Heart right ventricle (tissue), 16 donors: ENCODE data around the gene DLGAP1. TPM values are rescaled to one million over a fixed set of nuclear protein-coding genes. Genes with fewer than 3 reads are reported as not detected.

Source experiments
- ATAC-seq, 8 donors: fragments of 200-7000 bp; cut with Tn5 transposase; one replicate each; pipeline ENCODE4 v1.9.1; 2020; ENCODE audit warnings: mild to moderate bottlenecking in 8 of 8, moderate library complexity in 8 of 8, moderate number of reproducible peaks in 1 of 8
- DNase-seq, 2 donors: peaks; one replicate each; pipeline ENCODE4 v3.0.0-alpha.2; 2020
- H3K27ac ChIP-seq, 10 donors: fragments of 200-600 bp; sonication (generic) in 2 of 10; one replicate each; pipeline versions ENCODE4 v1.5.0 to v1.8.0; 2020 to 2022; ENCODE audit warnings: mild to moderate bottlenecking in 3 of 10
- H3K27me3 ChIP-seq, 7 donors: fragments of 200-600 bp; one replicate each; pipeline ENCODE4 v1.8.0; 2021 to 2022; ENCODE audit warnings: mild to moderate bottlenecking in 2 of 7
- H3K36me3 ChIP-seq, 9 donors: fragments of 200-600 bp; sonication (generic) in 1 of 9; one replicate each; pipeline versions ENCODE4 v1.5.0 to v1.8.0; 2020 to 2022; ENCODE audit warnings: mild to moderate bottlenecking in 2 of 9
- H3K4me1 ChIP-seq, 9 donors: fragments of 200-600 bp; sonication (generic) in 1 of 9; one replicate each; pipeline versions ENCODE4 v1.5.0 to v1.8.0; 2020 to 2022; ENCODE audit warnings: mild to moderate bottlenecking in 4 of 9
- H3K4me3 ChIP-seq, 10 donors: fragments of 200-600 bp; sonication (generic) in 2 of 10; one replicate each; pipeline versions ENCODE4 v1.5.0 to v1.8.0; 2020 to 2022; ENCODE audit warnings: mild to moderate bottlenecking in 7 of 10, moderate library complexity in 2 of 10
- H3K9me3 ChIP-seq, 11 donors: fragments of 200-600 bp in 10 of 11; sonication (generic) in 2 of 11; one replicate each; pipeline versions ENCODE4 v1.5.0 to v1.8.0; 2013 to 2022; ENCODE audit warnings: mild to moderate bottlenecking in 2 of 11, control low read depth in 1 of 11, moderate library complexity in 1 of 11
- CTCF ChIP-seq, 9 donors: fragments of 200-600 bp; sonication (generic) in 2 of 9; IDR thresholded peaks; one replicate each; pipeline versions ENCODE4 v1.5.0 to v1.8.0; 2021 to 2022; ENCODE audit warnings: antibody characterized with exemption in 9 of 9, mild to moderate bottlenecking in 5 of 9, moderate library complexity in 1 of 9
- WGBS, 2 donors: extraction: QIAGEN DNeasy Blood & Tissue Kit; methylation state at CpG; one replicate each; pipeline ENCODE4 v1.1.7; 2013; ENCODE audit warnings: inconsistent platforms in 1 of 2; 5-methylcytosine and 5-hydroxymethylcytosine counted together
- intact Hi-C, 10 donors: fragments of 100-400 bp; cut with DNase I; formaldehyde crosslinking; loops; one replicate each; pipeline versions ENCODE4 v1.11.1 to v1.14.2; 2022
- polyA plus RNA-seq, 2 donors: library from polyadenylated mRNA; stranded (reverse); fragments of 200-250 nt; gene quantifications; one replicate each; pipeline ENCODE4 v1.2.3, GENCODE V29; 2013
- total RNA-seq, 10 donors: library from RNA; stranded (reverse); fragmentation: NEBNext Ultra II Directional in 3 of 10; extraction: Animal tissue kit (Norgen Biotek cat#: 25700) in 3 of 10; gene quantifications; one replicate each; pipeline versions ENCODE4 v1.2.1 to v1.2.4, GENCODE V29; 2021 to 2023
- donor health status: Arrhythmogenic right ventricular cardiomyopathy.
- donor health status: ischemic (EF 13 %, LVEDD 7.1; RV severe dilation, severe dysfunction).
- donor health status: healthy with polysubstance abuse.
- donor health status: DM: no; HTN: yes; CAD: no.
- donor health status: DM: no; HTN: no; CAD: no.
- donor health status: ischemic (EF 25% LVEDD 6.9; RV normal size, moderate dysfunction).
- donor health status: ischemic (EF 25% LVEDD 5.7; RV mildly dilated, moderate dysfunction).
- donor health status: healthy.
- donor health status: DM: yes; HTN: yes; CAD: no.
- donor health status: Ischemic cardiomyopathy.
- donor health status: ischemic (EF 35%, LVEDD 5.7; RV mildly dilated, moderate dysfunction).
- donor health status: nonischemic (EF 11% LVEDD 7.7; RV severe dilation, severe dysfunction).
- donor health status: DM: yes; HTN: yes; CAD: no.
- donor health status: PGD.
- donor health status: ischemic (EF 29% LVEDD 5.4; RV normal size, mild dysfunction).
- donor health status: nonischemic (EF 23%, LVEDD 6.1; RV moderate dilation, normal function).

The DLGAP1 gene
- total and polyA plus RNA-seq, 12 donors: 0.07 to 7.2 (median 1.0) TPM; not detected in 2

GRCh38 chr18:3485153-3486149 is 969.7 kb downstream of the DLGAP1 start:
- intact Hi-C loops: no loop called here

GRCh38 chr18:3482258-3482657 is 972.8 kb downstream of the DLGAP1 start:
- H3K4me3 ChIP-seq: no peak overlapping the region
- DNase-seq (no peak), ATAC-seq (no peak)
- WGBS, 2 donors: 85 to 90% methylated on average over 3 of the region's 3 CpGs
- no peak for TF ChIP-seq CTCF (IDR thresholded peaks at IDR 0.05)
- intact Hi-C loops: loop anchor here in 1 of 10 donors (5.0 kb wide), 1 partner anchor 90 kb away; no protein-coding TSS in a partner anchor
- H3K27ac ChIP-seq: no peak overlapping the region
- no peaks in the 10 kb centered on the region for H3K36me3 ChIP-seq
- H3K9me3 ChIP-seq: no peaks in the 10 kb centered on the region
- H3K27me3 ChIP-seq: peaks cover 0 to 9% (median 0%) of the 10 kb centered on the region in 7 donors
- H3K4me1 ChIP-seq: no peaks in the 10 kb centered on the region

More at GRCh38 chr18:3485153-3486149, 969.7 kb downstream of the DLGAP1 start:
- H3K27ac ChIP-seq: no peak overlapping the region
- no peaks in the 10 kb centered on the region for H3K9me3 ChIP-seq
- H3K4me1 ChIP-seq: no peaks in the 10 kb centered on the region
- no peak for DNase-seq
- 86 to 91% methylated on average over 9 of the region's 9 CpGs for WGBS, 2 donors
- no peaks in the 10 kb centered on the region for H3K36me3 ChIP-seq
- H3K4me3 ChIP-seq: no peak overlapping the region
- no peak for TF ChIP-seq CTCF (IDR thresholded peaks at IDR 0.05)
- ATAC-seq: no peak
- peaks cover 0 to 9% (median 0%) of the 10 kb centered on the region in 7 donors for H3K27me3 ChIP-seq

DNA sequence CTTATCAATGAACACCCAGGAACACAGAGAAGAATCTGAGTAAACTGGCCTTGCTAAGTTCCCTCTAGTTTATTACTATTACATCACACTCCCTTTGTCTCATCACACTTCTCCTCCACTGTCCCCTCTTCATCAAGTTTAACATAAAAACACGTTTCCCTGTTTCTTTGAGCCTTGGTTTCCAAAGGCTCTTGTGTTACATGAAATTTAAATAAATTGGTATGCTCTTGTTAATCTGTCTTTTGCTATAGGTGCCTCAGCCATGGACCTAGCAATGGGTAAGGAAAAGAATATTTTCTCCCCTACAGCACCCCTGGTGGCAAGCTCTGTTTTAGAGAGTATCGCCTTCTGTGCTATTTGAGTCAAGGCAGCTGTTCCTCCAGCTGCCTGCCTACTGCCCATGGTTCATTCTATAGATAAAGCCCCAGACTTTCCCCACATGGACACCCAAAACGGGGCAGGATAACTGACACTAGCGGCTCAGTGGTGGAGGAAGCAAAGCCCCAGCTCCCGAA is 973.4 kb downstream of the DLGAP1 start:
- WGBS, 2 donors: 31 to 36% methylated on average over 5 of the region's 5 CpGs
- Histone ChIP-seq H3K27me3 (peaks cover 0 to 9% (median 0%) of the 10 kb centered on the region in 7 donors), H3K27ac (no peak overlapping the region), H3K4me1 (no peaks in the 10 kb centered on the region), H3K9me3 (no peaks in the 10 kb centered on the region), H3K36me3 (no peaks in the 10 kb centered on the region), H3K4me3 (no peak overlapping the region)
- no peak for DNase-seq
- ATAC-seq: peak in 4 of 8 donors; percentile 35 to 54 (median 51)
- TF ChIP-seq CTCF (IDR thresholded peaks at IDR 0.05): peak in 7 of 9 donors; percentile 24 to 57 (median 48)
- intact Hi-C loops: loop anchor here in 1 of 10 donors (5.0 kb wide), 1 partner anchor 91 kb away; no protein-coding TSS in a partner anchor

- WGBS, 2 donors: 89 to 93% methylated on average over 5 of the region's 5 CpGs
- ATAC-seq (no peak), DNase-seq (no peak)
- Histone ChIP-seq H3K27me3 (peaks cover 0 to 9% (median 0%) of the 10 kb centered on the region in 7 donors), H3K4me1 (no peaks in the 10 kb centered on the region), H3K27ac (no peak overlapping the region), H3K9me3 (no peaks in the 10 kb centered on the region), H3K4me3 (no peak overlapping the region), H3K36me3 (no peaks in the 10 kb centered on the region)
- intact Hi-C loops: loop anchor here in 1 of 10 donors (5.0 kb wide), 1 partner anchor 91 kb away; no protein-coding TSS in a partner anchor
- no peak for TF ChIP-seq CTCF (IDR thresholded peaks at IDR 0.05)
Observed at GRCh38 chr18:3480827-3481573, 974.1 kb downstream of the DLGAP1 start.
